BLaER1 treated with 17β-estradiol and CSF1 and Interleukin-3, amounts not matched to agents 10 nM and 100 nM (cell line): Measurements from ENCODE around the gene RAMP1.

Experiments used
- H3K27ac ChIP-seq, 11 experiments: shearing (Covaris generic); formaldehyde crosslinking; 2 replicates each; pipeline ENCODE4 v1.8.1; 2022
- H3K27me3 ChIP-seq, 11 experiments: shearing (Covaris generic); formaldehyde crosslinking; 2 replicates each; pipeline ENCODE4 v1.8.1; 2022
- H3K36me3 ChIP-seq, 11 experiments: shearing (Covaris generic); formaldehyde crosslinking; 2 replicates each; pipeline ENCODE4 v1.8.1; 2022
- H3K4me1 ChIP-seq, 10 experiments: shearing (Covaris generic); formaldehyde crosslinking; 2 replicates each; pipeline ENCODE4 v1.8.1; 2022
- H3K4me2 ChIP-seq, 11 experiments: shearing (Covaris generic); formaldehyde crosslinking; 2 replicates each; pipeline ENCODE4 v1.8.1; 2022
- H3K4me3 ChIP-seq, 10 experiments: shearing (Covaris generic); formaldehyde crosslinking; 2 replicates each; pipeline ENCODE4 v1.8.1; 2022
- H3K9ac ChIP-seq, 11 experiments: shearing (Covaris generic); formaldehyde crosslinking; 2 replicates each; pipeline ENCODE4 v1.8.1; 2022
- H3K9me3 ChIP-seq, 11 experiments: shearing (Covaris generic); formaldehyde crosslinking; replicated peaks in 1 of 11; 2 replicates each; pipeline ENCODE4 v1.8.1; 2022
- H4K20me1 ChIP-seq, 11 experiments: shearing (Covaris generic); formaldehyde crosslinking; 2 replicates each; pipeline ENCODE4 v1.8.1; 2022
- Cebpa-rat ChIP-seq, 11 experiments: shearing (Covaris generic); IDR thresholded peaks; 2 replicates each; pipeline ENCODE4 v1.8.1; 2022

Gene RAMP1

DNA sequence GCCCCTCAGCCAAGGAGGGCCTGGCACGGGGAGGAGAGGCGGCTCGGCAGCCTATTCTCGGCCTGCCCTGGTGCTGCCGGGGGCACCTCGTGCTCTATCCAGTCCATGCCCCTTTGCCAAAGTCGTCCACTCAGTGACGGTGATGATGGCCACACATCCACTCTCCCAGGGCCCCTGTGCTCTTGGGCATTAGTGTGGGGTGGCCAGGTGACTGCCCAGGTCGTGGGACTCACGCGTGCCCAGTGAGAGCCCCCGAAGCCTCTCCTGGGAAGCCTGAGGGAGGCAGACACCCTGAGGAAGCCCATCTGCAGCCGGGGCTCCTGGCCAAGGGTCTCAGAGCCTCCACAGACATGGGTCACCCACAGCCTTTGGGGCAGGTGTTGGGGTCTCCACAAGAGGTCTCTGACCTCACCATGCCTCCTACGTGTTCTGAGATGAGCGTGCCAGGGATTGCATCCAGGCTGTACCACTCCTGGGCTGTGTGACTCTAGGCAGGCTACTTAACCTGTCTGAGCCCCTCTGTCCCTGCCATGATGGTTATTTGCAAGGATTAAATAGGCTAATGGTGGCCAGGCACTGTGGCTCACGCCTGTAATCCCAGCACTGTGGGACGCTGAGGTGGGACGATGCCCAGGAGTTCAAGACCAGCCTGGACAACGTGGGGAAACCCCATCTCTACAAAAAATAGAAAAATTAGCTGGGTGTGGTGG, 12.9 kb downstream of the RAMP1 start:
- TF ChIP-seq Cebpa-rat (IDR thresholded peaks at IDR 0.05) = no peak
- no peak overlapping the region for H3K4me3 ChIP-seq
- peak overlapping the region in 7 of 11 experiments; percentile 48 to 83 (median 71); a peak in 12 of 22 replicates for H3K4me2 ChIP-seq
- no peak overlapping the region for H3K27ac ChIP-seq
- no peaks in the 10 kb centered on the region for H3K9me3 ChIP-seq
- H3K27me3 ChIP-seq = peaks cover 0 to 32% (median 8%) of the 10 kb centered on the region in 11 experiments; a peak in 11 of 22 replicates
- H3K9ac ChIP-seq = no peak overlapping the region
- peaks cover 11 to 45% (median 34%) of the 10 kb centered on the region in 10 experiments for H3K4me1 ChIP-seq
- H4K20me1 ChIP-seq = peaks cover 0 to 8% (median 0%) of the 10 kb centered on the region in 11 experiments; a peak in 2 of 22 replicates
- no peaks in the 10 kb centered on the region for H3K36me3 ChIP-seq

DNA sequence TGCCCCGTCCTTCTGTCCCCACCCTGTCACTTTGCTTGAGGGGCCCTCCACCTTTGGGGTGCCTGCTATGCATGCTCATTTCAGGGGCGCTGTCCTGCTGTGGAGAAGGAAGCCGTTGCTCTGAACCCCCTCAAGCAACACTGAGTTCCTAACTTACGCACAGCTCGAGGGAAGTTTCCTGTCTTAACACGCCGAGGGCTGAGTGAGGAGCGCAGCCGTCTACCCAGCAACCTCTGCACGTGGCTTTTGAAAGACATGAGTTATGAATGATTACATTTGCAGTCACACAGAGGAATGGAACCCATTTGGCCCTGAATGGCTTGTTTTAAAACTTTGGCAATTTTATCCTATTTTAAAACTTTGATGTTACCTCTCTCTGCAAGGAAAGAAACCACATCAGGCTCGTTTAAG, 14.0 kb downstream of the RAMP1 start:
- Histone ChIP-seq H4K20me1 (peaks cover 0 to 8% (median 0%) of the 10 kb centered on the region in 11 experiments; a peak in 2 of 22 replicates), H3K4me2 (peak overlapping the region in 6 of 11 experiments; percentile 16 to 40 (median 30); a peak in 8 of 22 replicates), H3K27me3 (peaks cover 0 to 32% (median 7%) of the 10 kb centered on the region in 11 experiments; a peak in 11 of 22 replicates), H3K27ac (no peak overlapping the region), H3K4me3 (no peak overlapping the region), H3K9ac (no peak overlapping the region), H3K9me3 (no peaks in the 10 kb centered on the region), H3K4me1 (peaks cover 10 to 44% (median 31%) of the 10 kb centered on the region in 10 experiments), H3K36me3 (no peaks in the 10 kb centered on the region)
- TF ChIP-seq Cebpa-rat (IDR thresholded peaks at IDR 0.05) = no peak

DNA sequence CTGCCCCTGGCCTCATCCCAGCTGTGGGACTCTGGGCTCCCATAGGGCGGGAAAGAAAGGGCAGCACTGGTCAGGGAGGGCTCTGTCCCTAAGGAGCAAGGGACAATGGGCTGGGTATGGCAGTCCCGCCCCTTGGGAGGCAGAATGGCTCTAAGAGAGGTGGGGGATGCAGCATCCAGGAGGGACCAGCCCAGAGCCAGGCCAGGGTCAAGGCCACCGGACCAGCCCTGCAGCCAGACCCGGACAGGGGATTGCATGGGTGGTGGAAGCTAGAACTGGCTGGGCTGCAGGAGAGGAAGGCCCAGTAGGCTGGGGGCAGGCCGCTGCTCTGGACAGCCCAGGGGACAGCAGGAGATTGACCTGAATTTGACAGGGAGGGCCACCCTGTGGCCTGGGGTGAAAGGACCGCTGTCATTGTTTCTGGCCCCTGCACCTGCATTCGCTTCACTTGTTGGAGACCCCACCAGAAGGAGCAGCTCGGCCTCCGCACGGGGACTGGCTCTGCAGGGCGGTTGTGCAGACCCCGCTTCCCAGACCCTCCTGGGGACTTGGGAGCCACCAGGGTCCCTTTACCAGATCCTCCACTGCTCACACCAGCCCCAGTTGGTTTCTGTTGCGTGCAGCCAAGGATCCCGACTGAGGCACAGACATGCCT, 14.6 kb downstream of the RAMP1 start:
- Histone ChIP-seq H3K9me3 (no peaks in the 10 kb centered on the region), H3K27me3 (peaks cover 0 to 29% (median 4%) of the 10 kb centered on the region in 11 experiments; a peak in 11 of 22 replicates), H3K36me3 (no peaks in the 10 kb centered on the region), H3K27ac (no peak overlapping the region), H3K4me3 (no peak overlapping the region), H3K4me2 (peak overlapping the region in 7 of 11 experiments; percentile 16 to 40 (median 33); a peak in 10 of 22 replicates), H4K20me1 (peaks cover 0 to 8% (median 0%) of the 10 kb centered on the region in 11 experiments; a peak in 2 of 22 replicates), H3K9ac (no peak overlapping the region), H3K4me1 (peaks cover 4 to 38% (median 25%) of the 10 kb centered on the region in 10 experiments)
- no peak for TF ChIP-seq Cebpa-rat (IDR thresholded peaks at IDR 0.05)

DNA sequence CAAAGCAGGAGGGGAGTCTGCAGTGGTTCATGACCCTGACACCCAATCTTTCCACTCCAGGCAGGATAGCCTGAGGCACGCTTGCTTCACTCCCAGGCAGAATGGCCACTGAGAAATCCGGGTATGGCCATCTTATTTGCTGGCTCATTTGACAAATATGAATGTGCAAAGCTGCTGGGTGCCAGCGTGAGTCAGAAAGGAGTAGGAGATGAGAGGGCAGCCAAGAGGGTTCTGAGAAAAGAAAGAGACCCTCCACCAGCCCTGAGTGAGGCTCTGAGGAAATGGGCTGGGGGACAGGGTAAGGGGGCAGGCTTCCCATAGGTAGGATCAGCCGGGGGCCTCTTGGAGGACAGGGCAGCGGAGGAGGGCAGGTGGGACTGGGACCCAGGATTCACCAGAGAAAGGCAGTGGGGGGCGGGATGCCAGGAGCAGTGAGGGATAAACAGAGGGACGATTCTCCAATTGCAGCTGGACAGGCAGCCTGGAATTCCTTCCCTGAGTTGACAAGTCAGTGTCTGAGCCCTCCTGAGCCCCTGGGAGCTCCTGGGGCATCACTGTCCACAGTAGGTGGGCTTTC, 15.2 kb downstream of the RAMP1 start:
- Histone ChIP-seq H3K27me3 (peaks cover 0 to 22% (median 0%) of the 10 kb centered on the region in 11 experiments; a peak in 5 of 22 replicates), H4K20me1 (peaks cover 0 to 8% (median 0%) of the 10 kb centered on the region in 11 experiments; a peak in 2 of 22 replicates), H3K4me1 (peaks cover 0 to 32% (median 21%) of the 10 kb centered on the region in 10 experiments; a peak in 16 of 20 replicates), H3K9me3 (no peaks in the 10 kb centered on the region), H3K36me3 (no peaks in the 10 kb centered on the region), H3K27ac (no peak overlapping the region), H3K9ac (no peak overlapping the region), H3K4me2 (no peak overlapping the region), H3K4me3 (no peak overlapping the region)
- TF ChIP-seq Cebpa-rat (IDR thresholded peaks at IDR 0.05) = no peak

GRCh38 chr2:237875256-237876060, 16.0 kb downstream of the RAMP1 start:
- Histone ChIP-seq H3K27ac (no peak overlapping the region), H3K4me2 (no peak overlapping the region), H3K9ac (no peak overlapping the region), H3K4me1 (peaks cover 0 to 32% (median 21%) of the 10 kb centered on the region in 10 experiments; a peak in 16 of 20 replicates), H3K27me3 (peaks cover 0 to 18% (median 0%) of the 10 kb centered on the region in 11 experiments; a peak in 3 of 22 replicates), H3K9me3 (no peaks in the 10 kb centered on the region), H3K4me3 (no peak overlapping the region), H4K20me1 (peaks cover 0 to 8% (median 0%) of the 10 kb centered on the region in 11 experiments; a peak in 2 of 22 replicates), H3K36me3 (no peaks in the 10 kb centered on the region)
- TF ChIP-seq Cebpa-rat (IDR thresholded peaks at IDR 0.05) = no peak

DNA sequence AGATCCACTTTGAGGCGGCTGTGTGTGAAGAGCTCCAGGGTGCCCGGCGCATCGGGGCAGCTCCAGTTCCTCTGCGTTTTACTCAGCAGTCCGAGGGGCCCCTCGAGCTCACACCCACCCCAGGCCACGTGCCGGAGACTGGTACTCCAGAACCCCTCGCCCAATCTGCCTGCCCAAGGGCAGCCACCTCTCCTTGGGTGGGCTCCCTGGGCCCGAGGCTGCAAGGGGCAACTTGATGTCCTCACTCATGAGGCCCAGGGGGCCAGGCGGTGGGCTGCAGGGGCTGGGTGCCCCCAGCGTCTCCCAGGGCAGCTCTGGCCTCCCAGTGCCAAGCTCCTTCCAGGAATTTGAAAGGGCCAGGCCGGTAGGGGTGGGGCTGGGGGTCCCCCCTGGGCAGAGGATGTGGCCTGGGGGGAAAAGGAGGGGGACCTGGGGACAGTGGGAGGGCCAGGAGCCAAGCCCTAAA, 16.7 kb downstream of the RAMP1 start:
- Histone ChIP-seq H3K9ac (no peak overlapping the region), H3K27me3 (peaks cover 0 to 13% (median 0%) of the 10 kb centered on the region in 11 experiments; a peak in 3 of 22 replicates), H3K9me3 (no peaks in the 10 kb centered on the region), H3K4me1 (peaks cover 0 to 27% (median 17%) of the 10 kb centered on the region in 10 experiments; a peak in 16 of 20 replicates), H3K27ac (no peak overlapping the region), H3K4me2 (no peak overlapping the region), H3K4me3 (no peak overlapping the region), H3K36me3 (no peaks in the 10 kb centered on the region), H4K20me1 (peaks cover 0 to 8% (median 0%) of the 10 kb centered on the region in 11 experiments; a peak in 2 of 22 replicates)
- no peak for TF ChIP-seq Cebpa-rat (IDR thresholded peaks at IDR 0.05)

GRCh38 chr2:237876532-237876931, 17.1 kb downstream of the RAMP1 start:
- Histone ChIP-seq H3K4me2 (no peak overlapping the region), H3K4me1 (peaks cover 0 to 23% (median 13%) of the 10 kb centered on the region in 10 experiments; a peak in 16 of 20 replicates), H3K9me3 (no peaks in the 10 kb centered on the region), H3K27ac (no peak overlapping the region), H3K36me3 (no peaks in the 10 kb centered on the region), H3K4me3 (no peak overlapping the region), H3K27me3 (peaks cover 0 to 8% (median 0%) of the 10 kb centered on the region in 11 experiments; a peak in 2 of 22 replicates), H4K20me1 (peaks cover 0 to 8% (median 0%) of the 10 kb centered on the region in 11 experiments; a peak in 2 of 22 replicates), H3K9ac (no peak overlapping the region)
- no peak for TF ChIP-seq Cebpa-rat (IDR thresholded peaks at IDR 0.05)

- no peak overlapping the region for H3K27ac ChIP-seq
- no peak overlapping the region for H3K4me3 ChIP-seq
- H3K27me3 ChIP-seq = peaks cover 0 to 6% (median 0%) of the 10 kb centered on the region in 11 experiments; a peak in 2 of 22 replicates
- peaks cover 0 to 18% (median 9%) of the 10 kb centered on the region in 10 experiments; a peak in 11 of 20 replicates for H3K4me1 ChIP-seq
- no peak overlapping the region for H3K4me2 ChIP-seq
- peaks cover 0 to 8% (median 0%) of the 10 kb centered on the region in 11 experiments; a peak in 2 of 22 replicates for H4K20me1 ChIP-seq
- no peak for TF ChIP-seq Cebpa-rat (IDR thresholded peaks at IDR 0.05)
- no peaks in the 10 kb centered on the region for H3K36me3 ChIP-seq
- no peak overlapping the region for H3K9ac ChIP-seq
- no peaks in the 10 kb centered on the region for H3K9me3 ChIP-seq
Measured at GRCh38 chr2:237876951-237877491, 17.6 kb downstream of the RAMP1 start.
